Karpas-422 (cell line): ENCODE measurements around the gene PDCD2L. TPM values are rescaled to one million over a fixed set of nuclear protein-coding genes. Genes with fewer than 3 reads are reported as not detected.

ENCODE experiments used
- DNase-seq: peaks from one replicate; pipeline ENCODE4 v3.0.0-alpha.2; 2015
- H2AFZ ChIP-seq: fragments of 200-600 bp; sonication (generic); 2 replicates; pipeline ENCODE4 v1.6.1; 2014; ENCODE audit warnings: antibody characterized with exemption, low read length, mixed read lengths
- H3K27ac ChIP-seq: fragments of 200-600 bp; sonication (generic); 2 replicates; pipeline ENCODE4 v1.5.1; 2014; ENCODE audit warnings: mild to moderate bottlenecking, low read length, moderate library complexity
- H3K27me3 ChIP-seq: fragments of 200-600 bp; sonication (generic); 2 replicates; pipeline ENCODE4 v1.6.1; 2014; ENCODE audit warnings: low read length, mixed read lengths
- H3K36me3 ChIP-seq: fragments of 200-600 bp; sonication (generic); 2 replicates; pipeline ENCODE4 v1.6.1; 2014; ENCODE audit warnings: low read length, mixed read lengths; ENCODE audit not compliant: insufficient read depth
- H3K4me1 ChIP-seq: fragments of 200-600 bp; sonication (generic); 2 replicates; pipeline ENCODE4 v1.6.1; 2014; ENCODE audit warnings: mild to moderate bottlenecking, low read length, mixed read lengths
- H3K4me2 ChIP-seq: fragments of 200-600 bp; sonication (generic); 2 replicates; pipeline ENCODE4 v1.6.1; 2014; ENCODE audit warnings: low read length, low read depth, mild to moderate bottlenecking; ENCODE audit not compliant: poor library complexity, severe bottlenecking
- H3K4me3 ChIP-seq: fragments of 200-600 bp; sonication (generic); 2 replicates; pipeline ENCODE4 v1.5.1; 2014; ENCODE audit warnings: mild to moderate bottlenecking, antibody characterized with exemption, low read length, mixed read lengths
- H3K79me2 ChIP-seq: fragments of 200-600 bp; sonication (generic); 2 replicates; pipeline ENCODE4 v1.6.1; 2014; ENCODE audit warnings: mild to moderate bottlenecking, low read length, mixed read lengths
- H3K9ac ChIP-seq: fragments of 200-600 bp; sonication (generic); 2 replicates; pipeline ENCODE4 v1.6.0; 2014; ENCODE audit warnings: low read length
- H3K9me2 ChIP-seq: fragments of 200-600 bp; sonication (generic), shearing (Covaris generic); replicated peaks from 2 replicates; pipeline ENCODE4 v1.6.0; 2014; ENCODE audit warnings: mild to moderate bottlenecking, low read length, moderate library complexity; ENCODE audit not compliant: insufficient read depth
- H3K9me3 ChIP-seq: fragments of 300-700, 200-600 bp; sonication (generic); 2 replicates; pipeline ENCODE4 v1.6.1; 2014; ENCODE audit warnings: low read length, mixed read lengths
- H4K20me1 ChIP-seq: fragments of 200-600 bp; sonication (generic); 2 replicates; pipeline ENCODE4 v1.6.1; 2014; ENCODE audit warnings: mild to moderate bottlenecking, antibody characterized with exemption, low read length, low read depth; ENCODE audit not compliant: insufficient read depth
- total RNA-seq: library from RNA; depleted of rRNA; stranded (reverse); fragments of >200 nt; shearing (Covaris generic); gene quantifications from 2 replicates; pipeline ENCODE4 v1.2.3, GENCODE V29; 2014; ENCODE audit warnings: low replicate concordance; rRNA removed

PDCD2L gene, protein sequence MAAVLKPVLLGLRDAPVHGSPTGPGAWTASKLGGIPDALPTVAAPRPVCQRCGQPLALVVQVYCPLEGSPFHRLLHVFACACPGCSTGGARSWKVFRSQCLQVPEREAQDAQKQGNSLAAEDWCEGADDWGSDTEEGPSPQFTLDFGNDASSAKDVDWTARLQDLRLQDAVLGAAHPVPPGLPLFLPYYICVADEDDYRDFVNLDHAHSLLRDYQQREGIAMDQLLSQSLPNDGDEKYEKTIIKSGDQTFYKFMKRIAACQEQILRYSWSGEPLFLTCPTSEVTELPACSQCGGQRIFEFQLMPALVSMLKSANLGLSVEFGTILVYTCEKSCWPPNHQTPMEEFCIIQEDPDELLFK
- 38.1 and 38.7 TPM in 2 replicates for total RNA-seq

DNA sequence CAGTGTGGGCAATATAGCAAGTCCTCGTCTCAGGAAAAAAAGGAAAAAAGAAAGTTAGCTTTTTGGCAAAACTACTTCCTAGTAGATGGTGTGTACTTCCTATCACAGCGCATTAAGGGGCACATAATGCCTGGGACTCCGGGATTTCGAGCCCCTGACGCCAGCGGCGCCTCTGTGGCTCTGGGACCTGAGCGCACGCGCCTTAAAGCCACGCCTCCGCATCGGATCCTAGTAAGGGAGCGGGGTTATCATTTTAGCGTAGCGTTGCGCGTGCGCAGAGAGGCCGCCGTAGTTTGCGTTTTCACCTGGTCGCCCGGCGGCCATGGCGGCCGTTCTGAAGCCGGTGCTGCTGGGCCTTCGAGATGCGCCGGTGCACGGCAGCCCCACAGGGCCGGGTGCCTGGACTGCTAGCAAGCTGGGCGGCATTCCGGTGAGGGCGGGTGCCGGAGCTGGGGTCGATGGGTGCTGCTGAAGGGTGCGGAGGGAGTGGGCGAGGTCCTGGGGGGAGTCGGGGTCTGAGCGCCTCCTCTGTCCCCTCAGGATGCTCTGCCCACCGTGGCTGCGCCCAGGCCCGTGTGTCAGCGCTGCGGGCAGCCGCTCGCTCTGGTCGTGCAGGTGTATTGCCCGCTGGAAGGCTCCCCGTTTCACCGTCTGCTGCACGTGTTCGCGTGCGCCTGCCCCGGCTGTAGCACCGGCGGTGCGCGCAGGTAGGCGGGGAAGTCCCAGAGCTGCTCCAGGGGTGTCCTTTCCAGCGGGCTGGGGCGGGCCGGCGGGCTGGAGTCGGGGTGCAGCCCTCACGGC is at the start of gene PDCD2L:
Gene PDCD2L (plus strand): TSS at position 291 of the 801 bp plus-strand sequence. CDS start 32 bp downstream, at position 323.
- H4K20me1 ChIP-seq: no peaks in the 10 kb centered on the region
- peak within 1 kb of the TSS; percentile 90 for H3K9ac ChIP-seq
- peak within 1 kb of the TSS; percentile 29; the same call in 1 of the 2 replicates for H3K27ac ChIP-seq
- no peaks in the 10 kb centered on the region for H3K9me3 ChIP-seq
- peak within 1 kb of the TSS; percentile 77 for H3K4me2 ChIP-seq
- H3K4me3 ChIP-seq: peak within 1 kb of the TSS; percentile 94
- no peaks in the 10 kb centered on the region for H3K9me2 ChIP-seq
- peak within 1 kb of the TSS; percentile 100 for H2AFZ ChIP-seq
- no peaks in the 10 kb centered on the region for H3K27me3 ChIP-seq
- DNase-seq: peak; percentile 97
- H3K36me3 ChIP-seq: peaks cover 29% of the 10 kb centered on the region
- peaks cover 46% of the 10 kb centered on the region for H3K79me2 ChIP-seq
- H3K4me1 ChIP-seq: peaks cover 26% of the 10 kb centered on the region

DNA sequence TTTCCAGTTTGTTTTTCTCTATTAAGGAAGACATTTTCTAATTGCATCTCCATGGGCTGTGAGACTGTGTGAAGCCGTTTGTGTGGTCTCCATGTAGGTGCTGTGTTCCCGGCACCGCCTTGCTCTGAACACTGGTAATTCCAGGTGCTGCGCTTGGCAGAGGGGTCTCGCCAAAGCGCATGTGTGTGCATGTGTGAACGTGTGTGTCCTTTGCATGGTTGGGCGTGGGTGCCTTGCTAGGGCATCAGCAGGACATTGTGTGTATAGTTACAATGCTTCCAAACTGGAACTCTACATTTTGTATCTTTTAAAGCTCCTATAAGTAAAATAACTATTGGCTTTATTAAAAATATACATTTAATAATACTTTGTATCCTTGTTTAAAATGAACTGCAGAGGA is 49.0 kb upstream of the PDCD2L start:
- H3K9ac ChIP-seq: no peak overlapping the region
- H3K36me3 ChIP-seq: peaks cover 16% of the 10 kb centered on the region

DNA sequence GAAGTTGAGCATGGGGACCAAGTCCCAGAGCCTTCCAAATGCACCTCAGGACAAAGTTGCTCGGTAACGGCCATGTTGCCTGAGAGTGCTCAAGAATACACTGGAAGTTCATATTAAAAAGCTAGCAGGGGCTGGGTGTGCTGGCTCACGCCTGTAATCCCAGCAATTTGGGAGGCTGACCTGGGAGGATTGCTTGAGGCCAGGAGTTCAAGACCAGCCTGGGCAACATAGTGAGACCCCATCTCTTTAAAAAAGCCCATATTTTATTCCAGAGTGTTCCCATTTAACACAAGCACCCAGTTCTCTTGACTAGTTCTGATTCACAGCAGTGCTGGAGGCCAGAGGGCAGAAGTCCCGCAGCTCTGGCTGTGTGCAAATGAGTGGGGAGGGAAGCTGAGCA is 47.3 kb upstream of the PDCD2L start:
- H3K27ac ChIP-seq: 0 out of 2 replicates have a peak overlapping the region, but pooled peaks have one; percentile 34
- no peak overlapping the region for H3K9ac ChIP-seq
- H3K4me3 ChIP-seq: no peak overlapping the region
- no peaks in the 10 kb centered on the region for H3K9me3 ChIP-seq
- peaks cover 14% of the 10 kb centered on the region for H3K36me3 ChIP-seq
- no peak overlapping the region for H3K4me2 ChIP-seq
- H3K27me3 ChIP-seq: no peaks in the 10 kb centered on the region
- H3K4me1 ChIP-seq: peaks cover 31% of the 10 kb centered on the region
- no peaks in the 10 kb centered on the region for H3K9me2 ChIP-seq
- no peak for DNase-seq
- H3K79me2 ChIP-seq: no peaks in the 10 kb centered on the region
- no peaks in the 10 kb centered on the region for H4K20me1 ChIP-seq
- no peak overlapping the region for H2AFZ ChIP-seq

More for the DNA sequence above, 49.0 kb upstream of the PDCD2L start:
- Histone ChIP-seq H3K9me3 (no peaks in the 10 kb centered on the region), H3K79me2 (no peaks in the 10 kb centered on the region), H3K9me2 (no peaks in the 10 kb centered on the region), H3K4me1 (peaks cover 31% of the 10 kb centered on the region), H3K4me3 (no peak overlapping the region), H3K4me2 (no peak overlapping the region), H4K20me1 (no peaks in the 10 kb centered on the region), H2AFZ (no peak overlapping the region), H3K27me3 (no peaks in the 10 kb centered on the region), H3K27ac (no peak overlapping the region)
- DNase-seq: no peak

DNA sequence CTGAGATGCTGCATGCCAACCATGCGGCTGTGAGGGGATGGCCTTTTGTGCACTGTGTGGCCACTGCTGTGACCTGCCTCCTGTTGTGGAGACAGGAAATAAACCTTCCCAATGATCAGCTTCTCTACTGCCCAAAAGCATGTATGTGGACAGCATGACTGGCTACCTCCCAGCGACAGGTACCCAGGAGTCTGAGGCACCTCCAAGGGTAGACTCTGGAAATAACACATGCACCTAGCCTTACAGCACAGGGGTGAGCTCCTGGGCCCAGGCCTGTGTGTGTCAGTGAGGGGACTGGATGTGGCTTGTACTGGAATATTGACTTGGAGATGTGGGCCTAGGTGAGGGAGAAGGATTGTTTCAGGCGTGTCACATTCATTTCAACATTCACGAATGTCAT is 46.8 kb upstream of the PDCD2L start:
- Histone ChIP-seq H3K36me3 (peaks cover 14% of the 10 kb centered on the region), H3K27me3 (no peaks in the 10 kb centered on the region), H3K9ac (peak overlapping the region; percentile 46), H3K4me1 (peaks cover 31% of the 10 kb centered on the region), H3K4me3 (no peak overlapping the region), H3K9me2 (no peaks in the 10 kb centered on the region), H3K9me3 (no peaks in the 10 kb centered on the region), H4K20me1 (no peaks in the 10 kb centered on the region), H3K79me2 (no peaks in the 10 kb centered on the region), H2AFZ (no peak overlapping the region), H3K4me2 (no peak overlapping the region), H3K27ac (0 out of 2 replicates have a peak overlapping the region, but pooled peaks have one; percentile 34)
- no peak for DNase-seq

DNA sequence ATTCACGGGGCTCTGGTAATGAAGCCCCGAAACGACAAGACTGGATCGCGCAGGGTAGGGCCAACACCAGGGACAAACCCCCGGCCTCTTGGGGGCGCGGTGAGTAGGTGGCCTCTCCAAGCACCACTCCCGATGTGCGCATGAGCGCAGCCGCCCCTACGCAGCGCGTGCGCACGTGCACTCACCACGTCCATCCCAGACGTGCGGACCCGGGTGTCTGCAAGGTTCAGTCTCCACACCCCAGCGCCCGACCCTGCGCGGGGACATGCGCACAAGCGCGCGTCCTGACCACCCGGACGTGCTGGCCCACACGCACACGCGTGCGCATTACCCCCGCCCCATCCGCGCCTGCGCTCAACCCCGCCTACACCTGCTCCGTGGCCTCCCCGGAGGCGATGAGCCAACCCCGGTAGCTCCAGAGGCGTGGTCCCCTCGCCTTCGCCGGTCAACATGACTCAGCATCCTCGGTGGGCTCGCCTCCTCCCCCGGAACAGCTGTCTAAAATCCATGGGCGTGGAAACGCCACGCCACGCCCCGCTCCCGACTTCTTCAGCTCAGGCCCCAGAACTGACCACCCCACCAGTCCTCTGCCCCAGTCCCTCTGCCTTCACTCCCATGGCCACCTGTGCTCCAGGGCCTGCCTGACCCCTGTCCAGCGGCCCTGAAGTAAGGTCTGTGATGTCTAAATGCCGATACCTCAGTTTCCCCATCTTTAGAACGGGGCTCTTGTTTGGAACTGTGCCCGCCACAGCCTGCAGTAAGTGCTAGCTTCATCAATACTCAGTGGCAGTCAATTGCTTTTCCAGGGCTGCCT is 44.9 kb upstream of the PDCD2L start:
- Histone ChIP-seq H3K4me1 (peaks cover 37% of the 10 kb centered on the region), H3K79me2 (no peaks in the 10 kb centered on the region), H3K27ac (peak overlapping the region; percentile 66), H3K36me3 (peaks cover 6% of the 10 kb centered on the region; the same call in 1 of the 2 replicates), H3K4me3 (peak overlapping the region; percentile 74), H3K27me3 (no peaks in the 10 kb centered on the region), H3K9me2 (no peaks in the 10 kb centered on the region), H3K9ac (peak overlapping the region; percentile 69), H4K20me1 (no peaks in the 10 kb centered on the region), H3K9me3 (no peaks in the 10 kb centered on the region), H3K4me2 (peak overlapping the region; percentile 93), H2AFZ (peak overlapping the region; percentile 74)
- DNase-seq: peak; percentile 99

DNA sequence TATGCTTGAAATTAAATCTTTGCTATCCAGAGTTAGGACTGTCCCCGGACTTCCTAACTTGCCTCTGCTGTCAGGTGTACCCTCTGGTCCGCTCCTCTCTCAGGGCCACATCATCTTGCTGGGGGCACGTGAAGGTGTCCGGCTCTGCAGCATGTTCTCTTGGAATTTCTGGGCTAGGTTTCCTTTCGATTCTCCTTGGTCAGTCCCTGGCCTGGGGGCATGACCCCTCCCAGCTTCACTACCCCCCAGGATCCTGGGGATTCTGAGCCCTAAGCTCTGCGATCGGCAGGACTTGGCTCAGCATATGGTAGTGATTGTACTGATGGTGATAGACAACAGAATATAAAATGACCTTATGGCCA is 44.3 kb upstream of the PDCD2L start:
- H2AFZ ChIP-seq: 0 out of 2 replicates have a peak overlapping the region, but pooled peaks have one; percentile 54

DNA sequence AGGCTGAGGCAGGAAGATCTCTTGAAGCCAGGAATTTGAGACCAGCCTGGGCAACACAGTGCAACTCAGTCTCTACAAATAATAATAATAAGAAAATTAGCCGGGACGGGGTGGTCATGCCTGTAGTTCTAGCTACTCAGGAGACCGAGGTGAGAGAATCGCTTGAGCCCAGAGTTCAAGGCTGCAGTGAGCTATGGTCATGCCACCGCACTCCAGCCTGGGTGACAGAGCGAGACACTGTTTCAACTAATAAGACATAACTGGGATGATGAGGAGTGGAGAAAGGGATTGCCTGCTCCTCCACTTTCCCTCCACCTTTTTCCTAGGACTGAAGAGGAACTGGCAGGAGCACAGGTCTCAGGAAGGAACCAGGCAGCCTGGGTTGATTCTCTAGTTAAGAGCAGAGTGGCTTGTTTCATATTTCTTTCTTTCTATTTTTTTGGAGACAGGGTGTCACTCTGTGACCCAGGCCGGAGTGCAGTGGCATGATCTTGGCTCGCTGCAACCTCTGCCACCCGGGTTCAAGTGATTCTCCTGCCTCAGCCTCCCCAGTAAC is 43.8 kb upstream of the PDCD2L start:
- Histone ChIP-seq H3K4me1 (peaks cover 42% of the 10 kb centered on the region), H4K20me1 (no peaks in the 10 kb centered on the region), H3K79me2 (peaks cover 4% of the 10 kb centered on the region), H3K4me3 (no peak overlapping the region), H3K9me3 (no peaks in the 10 kb centered on the region), H3K27me3 (no peaks in the 10 kb centered on the region), H3K4me2 (no peak overlapping the region), H3K36me3 (no peaks in the 10 kb centered on the region), H3K27ac (no peak overlapping the region), H3K9me2 (no peaks in the 10 kb centered on the region), H2AFZ (no peak overlapping the region), H3K9ac (no peak overlapping the region)
- no peak for DNase-seq

More for the DNA sequence above, 44.3 kb upstream of the PDCD2L start:
- no peaks in the 10 kb centered on the region for H3K79me2 ChIP-seq
- no peaks in the 10 kb centered on the region for H4K20me1 ChIP-seq
- H3K9ac ChIP-seq: peak overlapping the region; percentile 69
- no peaks in the 10 kb centered on the region for H3K27me3 ChIP-seq
- peak overlapping the region; percentile 74 for H3K4me3 ChIP-seq
- H3K9me2 ChIP-seq: no peaks in the 10 kb centered on the region
- H3K4me1 ChIP-seq: peaks cover 42% of the 10 kb centered on the region
- H3K36me3 ChIP-seq: peaks cover 3% of the 10 kb centered on the region; the same call in 1 of the 2 replicates
- H3K27ac ChIP-seq: peak overlapping the region; percentile 50; the same call in 1 of the 2 replicates
- H3K4me2 ChIP-seq: peak overlapping the region; percentile 93
- H3K9me3 ChIP-seq: no peaks in the 10 kb centered on the region
- DNase-seq: no peak
